AG09309 (cell line): ENCODE results near the gene FCGR3A.
"Not testable (repeated sequence)": the region's sequence is repeated elsewhere in the genome, so short reads cannot be mapped to it uniquely, and the experiment has no call there.

Experiments
- DNase-seq: peaks from one replicate; pipeline ENCODE4 v3.0.0-alpha.2; 2010; ENCODE audit warnings: low read depth
- H3K4me3 ChIP-seq: 2 replicates; pipeline ENCODE4 v1.5.1; 2011; ENCODE audit warnings: mild to moderate bottlenecking, low read depth, low read length, moderate library complexity; ENCODE audit not compliant: control insufficient read depth

The FCGR3A gene

DNA sequence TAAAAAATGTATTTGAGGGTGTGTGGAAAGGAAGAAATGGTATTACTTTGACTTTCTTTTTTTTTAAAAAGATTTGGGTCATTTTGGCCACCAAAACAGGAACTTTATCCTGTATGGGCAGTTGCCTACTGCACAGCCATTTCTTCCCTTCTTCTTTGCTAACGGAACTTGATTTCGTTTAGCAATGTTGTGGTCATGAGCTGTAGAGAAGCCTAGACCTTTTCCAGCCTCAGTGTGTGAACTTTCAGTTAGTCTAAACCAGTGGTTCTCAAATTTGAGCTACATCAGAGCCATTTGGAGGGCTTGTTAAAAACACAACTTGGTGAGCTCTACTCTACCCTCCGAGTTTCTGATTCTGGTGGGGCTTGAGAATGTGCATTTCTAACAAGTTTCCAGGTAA is 12.8 kb upstream of the FCGR3A start:
- not testable (repeated sequence) for H3K4me3 ChIP-seq, DNase-seq

GRCh38 chr1:161560960-161561715 is 11.5 kb upstream of the FCGR3A start:
- H3K4me3 ChIP-seq, DNase-seq: not testable (repeated sequence)

- H3K4me3 ChIP-seq, DNase-seq: not testable (repeated sequence)
Observed at GRCh38 chr1:161557506-161558450, 8.2 kb upstream of the FCGR3A start.

DNA sequence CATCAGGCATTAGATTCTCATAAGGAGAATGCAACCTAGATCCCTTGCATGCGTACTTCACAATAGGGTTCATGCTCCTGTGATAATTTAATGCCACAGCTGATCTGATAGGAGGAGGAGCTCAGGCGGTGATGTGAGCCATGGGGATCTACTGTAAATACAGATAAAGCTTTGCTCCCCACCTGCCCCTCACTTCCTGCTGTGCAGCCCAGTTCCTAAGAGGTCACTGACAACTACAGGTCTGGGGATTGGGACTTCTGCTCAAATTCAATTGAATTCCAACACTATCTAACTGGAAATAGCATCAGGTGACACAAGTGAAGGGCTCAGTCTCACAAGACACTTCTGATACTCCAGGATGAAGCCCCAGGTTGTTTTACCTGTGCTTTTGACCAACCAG is 7.4 kb upstream of the FCGR3A start:
- not testable (repeated sequence) for DNase-seq

GRCh38 chr1:161556143-161556542 is 6.5 kb upstream of the FCGR3A start:
- not testable (repeated sequence) for H3K4me3 ChIP-seq, DNase-seq

More for the DNA sequence above, 7.4 kb upstream of the FCGR3A start:
- H3K4me3 ChIP-seq: not testable (repeated sequence)

DNA sequence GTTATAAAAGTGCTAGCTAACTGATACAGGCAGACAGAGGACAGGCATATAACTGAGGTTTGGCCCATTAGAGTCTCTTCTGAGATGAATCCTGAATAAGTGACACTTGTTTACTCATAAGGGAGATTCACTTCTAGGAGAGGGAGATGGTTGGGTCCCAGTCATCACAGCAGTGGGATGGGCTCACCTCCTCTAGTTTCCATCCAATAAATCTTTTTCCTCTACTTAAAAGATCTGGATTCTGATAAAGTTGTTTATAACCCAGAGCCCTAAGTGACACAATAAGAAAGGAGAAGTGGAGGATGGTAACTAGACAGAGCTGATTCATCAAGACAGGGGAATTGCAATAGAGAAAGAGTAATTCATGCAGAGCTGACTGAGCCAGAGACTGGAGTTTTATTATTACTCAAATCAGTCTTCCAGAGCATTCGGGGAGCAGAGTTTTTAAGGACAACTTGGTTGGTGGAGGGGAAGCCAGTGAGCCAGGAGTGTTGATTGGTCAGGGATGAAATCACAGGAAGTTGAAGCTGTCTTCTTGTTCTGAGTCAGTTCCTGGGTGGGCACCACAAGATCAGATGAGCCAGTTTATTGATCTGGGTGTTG is 5.3 kb upstream of the FCGR3A start:
- not testable (repeated sequence) for DNase-seq, H3K4me3 ChIP-seq

DNA sequence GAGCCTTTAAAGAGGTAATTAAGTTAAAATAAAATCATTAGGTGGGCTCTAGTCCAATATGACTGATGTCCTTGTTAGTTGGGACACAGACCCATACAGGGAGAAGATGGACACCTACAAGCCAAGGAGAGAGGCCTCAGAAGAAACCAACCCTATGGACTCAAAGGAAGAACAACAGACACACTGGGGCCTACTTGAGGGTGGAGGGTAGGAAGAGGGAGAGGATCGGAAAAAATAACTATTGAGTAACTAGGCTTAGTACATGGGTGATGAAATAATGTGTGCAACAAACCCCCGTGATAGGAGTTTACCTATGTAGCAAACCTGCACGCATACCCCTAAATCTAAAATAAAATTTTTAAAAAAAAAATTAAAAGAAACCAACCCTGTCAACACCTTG is 4.7 kb upstream of the FCGR3A start:
- DNase-seq: not testable (repeated sequence)

DNA sequence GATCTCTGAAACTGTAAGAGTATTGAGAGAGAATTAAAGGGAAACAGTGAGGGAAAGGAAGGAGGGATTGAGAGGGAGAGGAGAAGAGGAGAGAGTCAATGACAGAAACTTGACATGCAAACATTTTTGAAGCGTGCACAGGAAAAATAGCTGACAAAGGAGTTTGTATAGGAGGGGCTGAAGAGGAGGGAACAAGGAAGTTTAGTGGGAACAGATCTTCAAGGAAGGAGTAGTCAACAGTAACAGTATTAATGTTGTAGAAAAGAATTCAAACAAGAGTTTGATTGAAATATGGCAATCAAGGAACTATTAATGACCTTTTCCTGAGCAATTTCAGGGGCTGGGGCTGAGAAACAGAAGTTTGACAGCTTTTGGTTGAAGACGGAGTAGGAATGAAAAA is 4.0 kb upstream of the FCGR3A start:
- DNase-seq, H3K4me3 ChIP-seq: not testable (repeated sequence)

More for the DNA sequence above, 4.7 kb upstream of the FCGR3A start:
- not testable (repeated sequence) for H3K4me3 ChIP-seq

DNA sequence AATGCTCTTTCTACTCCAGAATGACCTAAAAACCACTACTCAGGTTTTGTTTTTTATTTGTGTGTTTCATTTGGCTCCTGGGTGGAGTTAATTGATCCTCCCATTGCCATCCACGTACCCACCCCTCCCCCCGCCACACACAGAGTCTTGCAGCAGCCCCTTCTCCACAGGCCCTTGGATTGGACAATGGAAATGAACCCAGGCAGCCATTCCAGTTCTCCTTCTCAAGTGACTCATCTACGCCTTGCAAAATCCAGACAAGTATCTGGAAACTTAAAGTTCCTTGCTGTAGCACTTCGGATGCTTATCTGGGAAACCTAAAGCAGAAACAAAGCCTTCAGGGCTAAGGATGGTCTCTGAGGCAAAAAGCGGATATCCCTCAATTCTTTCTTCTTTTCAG is 1.3 kb upstream of the FCGR3A start:
- not testable (repeated sequence) for DNase-seq, H3K4me3 ChIP-seq

DNA sequence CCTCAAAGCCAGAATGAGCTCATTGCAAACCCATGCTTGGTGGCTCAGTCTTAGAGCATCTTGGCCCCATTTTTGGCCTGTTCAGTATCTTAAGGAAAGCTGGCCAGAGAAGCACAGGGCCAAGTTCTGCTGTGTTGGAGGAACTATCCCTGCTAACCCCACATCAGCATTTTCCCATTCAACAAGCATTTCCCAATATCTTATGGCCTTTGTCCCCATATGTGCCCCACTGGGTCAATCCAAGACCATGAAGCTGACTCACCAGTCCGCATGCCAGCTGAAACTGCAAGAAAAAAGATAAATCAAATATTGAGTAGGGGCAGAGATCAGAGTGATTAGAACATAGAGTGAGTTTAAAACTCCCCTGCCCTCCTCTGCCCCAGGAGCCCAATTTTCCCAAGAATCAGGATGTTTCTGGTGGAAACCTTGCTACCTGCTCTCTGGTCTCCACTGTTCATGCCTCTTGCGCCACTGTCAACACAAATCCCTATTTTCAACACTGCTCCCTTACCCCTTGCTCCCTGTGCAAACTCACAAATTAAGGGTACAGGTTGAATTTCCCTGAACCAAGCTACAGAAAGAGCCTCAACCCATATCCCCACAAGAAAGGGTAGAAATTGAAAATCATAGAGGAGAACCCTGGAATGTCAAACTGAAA is 740 bp downstream of the FCGR3A start:
- DNase-seq, H3K4me3 ChIP-seq: not testable (repeated sequence)

- not testable (repeated sequence) for DNase-seq, H3K4me3 ChIP-seq
Observed at GRCh38 chr1:161547995-161548741, 1.4 kb downstream of the FCGR3A start.

DNA sequence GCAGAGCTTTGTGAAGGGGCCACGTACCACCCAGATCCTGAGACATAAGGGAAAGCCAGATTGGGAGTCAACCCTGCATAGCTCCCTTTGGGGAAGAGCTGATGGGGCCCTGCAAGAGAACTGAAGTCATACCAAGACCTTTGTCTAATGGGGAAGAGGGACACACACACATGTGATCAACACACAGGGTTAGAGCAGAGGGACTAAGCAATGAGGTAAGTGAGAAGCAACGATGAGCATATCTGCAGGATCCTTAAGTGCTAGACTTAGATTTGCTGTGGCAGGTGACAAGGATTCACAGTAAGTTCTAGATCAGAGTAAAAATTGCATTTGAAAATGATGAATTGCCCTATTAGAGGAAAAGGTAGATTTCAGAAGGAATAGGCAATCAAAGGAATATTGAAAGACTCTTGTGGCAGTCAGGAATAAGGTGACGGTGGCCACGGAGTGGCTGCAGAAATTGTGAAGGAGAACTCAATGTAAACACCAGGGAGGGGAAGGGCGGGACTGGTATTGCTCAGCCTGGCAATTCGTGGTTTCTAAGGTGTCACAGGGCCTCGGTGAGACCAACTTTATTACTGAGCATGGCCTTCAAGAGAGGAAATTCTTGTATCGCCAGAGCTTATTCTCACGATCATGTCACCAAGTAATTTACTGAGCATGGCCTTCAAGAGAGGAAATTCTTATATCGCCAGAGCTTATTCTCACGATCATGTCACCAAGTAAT is 4.5 kb downstream of the FCGR3A start:
- not testable (repeated sequence) for H3K4me3 ChIP-seq, DNase-seq

- not testable (repeated sequence) for DNase-seq, H3K4me3 ChIP-seq
Observed at GRCh38 chr1:161543125-161543524, 6.5 kb downstream of the FCGR3A start.

DNA sequence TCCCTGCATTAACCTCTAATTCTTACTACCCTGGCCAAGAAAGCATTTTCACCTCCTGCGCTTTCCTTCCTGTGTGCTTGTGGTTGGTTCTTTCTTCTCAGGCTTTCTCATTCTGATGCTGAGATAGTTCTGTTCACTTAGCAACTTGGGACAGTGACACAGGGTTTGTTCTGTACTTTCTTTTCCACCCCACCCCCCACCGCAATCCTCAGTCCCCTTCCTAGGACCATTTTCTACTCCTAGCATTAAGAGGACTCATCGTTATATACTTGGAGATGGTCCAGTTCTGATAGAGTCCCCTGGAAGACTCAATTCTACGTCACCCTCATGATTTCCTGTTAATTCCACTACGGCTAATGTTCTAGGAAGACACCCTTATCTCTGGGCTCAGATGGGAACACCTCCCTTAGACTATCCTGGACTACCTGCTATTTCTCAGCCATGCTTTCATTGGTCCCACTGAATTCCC is 7.5 kb downstream of the FCGR3A start:
- H3K4me3 ChIP-seq, DNase-seq: not testable (repeated sequence)

GRCh38 chr1:161540570-161540960 is 9.1 kb downstream of the FCGR3A start:
- not testable (repeated sequence) for H3K4me3 ChIP-seq, DNase-seq

DNA sequence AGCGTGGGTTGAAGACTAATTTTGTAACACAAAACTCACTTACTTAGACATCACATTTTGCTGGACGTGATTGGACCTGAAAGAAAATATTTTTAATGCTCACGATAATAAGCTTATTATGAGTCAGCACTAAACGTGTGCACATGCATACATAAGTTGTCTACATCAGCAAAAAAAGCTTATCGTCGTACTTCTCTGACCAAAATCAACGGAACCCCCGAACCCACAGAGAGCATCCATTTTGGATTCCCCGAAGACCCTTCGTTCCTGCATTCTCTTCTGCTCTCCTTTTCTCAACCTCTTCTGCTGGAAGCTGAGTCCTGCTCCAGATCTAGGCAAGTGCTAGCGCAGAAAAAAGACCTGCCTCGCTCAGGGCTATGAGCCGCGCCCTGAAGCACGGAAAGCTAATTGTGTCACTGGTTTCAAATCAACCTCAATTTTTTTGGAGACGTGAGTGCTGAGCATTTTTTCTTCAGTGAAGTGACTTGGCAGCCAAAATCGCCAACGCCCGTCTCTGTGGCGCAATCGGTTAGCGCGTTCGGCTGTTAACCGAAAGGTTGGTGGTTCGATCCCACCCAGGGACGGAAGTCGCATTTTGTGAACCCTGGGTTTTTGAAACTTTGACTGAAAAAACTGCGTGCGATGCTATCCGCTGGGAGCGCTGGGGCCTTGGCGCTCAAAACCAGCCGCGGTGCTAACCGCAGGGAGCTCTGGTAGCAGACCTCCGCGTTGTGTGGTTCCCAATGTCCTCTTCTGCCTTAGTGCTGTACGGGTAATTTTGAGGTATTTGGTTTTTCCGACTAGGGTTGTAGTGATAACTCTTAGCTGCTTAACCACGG is 9.7 kb downstream of the FCGR3A start:
- peak overlapping the region; percentile 36 for H3K4me3 ChIP-seq
- not testable (repeated sequence) for DNase-seq
